Measurements from ENCODE around the gene PCDH9.

DNA sequence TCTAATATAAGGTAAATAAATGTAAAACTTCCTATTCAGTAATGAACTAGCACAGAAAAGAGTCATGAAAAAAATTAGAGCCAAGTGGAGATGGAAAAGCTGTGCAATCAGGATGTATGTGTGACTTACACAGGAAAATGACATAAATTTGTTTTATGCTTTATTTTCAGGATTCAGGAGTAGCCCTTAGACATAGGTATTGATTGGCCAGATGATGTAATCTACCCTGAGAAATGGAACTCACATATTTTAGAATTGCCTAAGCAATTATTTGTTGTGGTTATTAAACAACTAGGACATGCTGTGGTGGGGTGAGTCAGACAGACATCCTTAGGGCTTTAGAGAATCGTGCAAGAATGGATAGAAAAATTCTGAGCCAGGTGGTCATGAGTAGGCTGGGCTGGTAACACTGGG lies 110.6 kb downstream of the PCDH9 start:
- no peak for TF ChIP-seq POLR2AphosphoS5 (IDR thresholded peaks at IDR 0.05; ENCODE audit: low read depth)
- TF ChIP-seq, protein P1, sequence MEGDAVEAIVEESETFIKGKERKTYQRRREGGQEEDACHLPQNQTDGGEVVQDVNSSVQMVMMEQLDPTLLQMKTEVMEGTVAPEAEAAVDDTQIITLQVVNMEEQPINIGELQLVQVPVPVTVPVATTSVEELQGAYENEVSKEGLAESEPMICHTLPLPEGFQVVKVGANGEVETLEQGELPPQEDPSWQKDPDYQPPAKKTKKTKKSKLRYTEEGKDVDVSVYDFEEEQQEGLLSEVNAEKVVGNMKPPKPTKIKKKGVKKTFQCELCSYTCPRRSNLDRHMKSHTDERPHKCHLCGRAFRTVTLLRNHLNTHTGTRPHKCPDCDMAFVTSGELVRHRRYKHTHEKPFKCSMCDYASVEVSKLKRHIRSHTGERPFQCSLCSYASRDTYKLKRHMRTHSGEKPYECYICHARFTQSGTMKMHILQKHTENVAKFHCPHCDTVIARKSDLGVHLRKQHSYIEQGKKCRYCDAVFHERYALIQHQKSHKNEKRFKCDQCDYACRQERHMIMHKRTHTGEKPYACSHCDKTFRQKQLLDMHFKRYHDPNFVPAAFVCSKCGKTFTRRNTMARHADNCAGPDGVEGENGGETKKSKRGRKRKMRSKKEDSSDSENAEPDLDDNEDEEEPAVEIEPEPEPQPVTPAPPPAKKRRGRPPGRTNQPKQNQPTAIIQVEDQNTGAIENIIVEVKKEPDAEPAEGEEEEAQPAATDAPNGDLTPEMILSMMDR (IDR thresholded peaks at IDR 0.05; ENCODE audit: insufficient read depth, low read length): no peak
- TF ChIP-seq GABPA (IDR thresholded peaks at IDR 0.05; ENCODE audit: low read depth): no peak
